ENCODE data around the gene RIMS4. TPM values are rescaled to one million over a fixed set of nuclear protein-coding genes. Genes with fewer than 3 reads are reported as not detected.

RIMS4 gene
- total and polyA plus RNA-seq, 2 of the 13 experiments (the other 11 are each of a cell fraction or from before 2014, with no cell fraction given), result 0.01 to 0.07 TPM

- TF ChIP-seq, protein P1, sequence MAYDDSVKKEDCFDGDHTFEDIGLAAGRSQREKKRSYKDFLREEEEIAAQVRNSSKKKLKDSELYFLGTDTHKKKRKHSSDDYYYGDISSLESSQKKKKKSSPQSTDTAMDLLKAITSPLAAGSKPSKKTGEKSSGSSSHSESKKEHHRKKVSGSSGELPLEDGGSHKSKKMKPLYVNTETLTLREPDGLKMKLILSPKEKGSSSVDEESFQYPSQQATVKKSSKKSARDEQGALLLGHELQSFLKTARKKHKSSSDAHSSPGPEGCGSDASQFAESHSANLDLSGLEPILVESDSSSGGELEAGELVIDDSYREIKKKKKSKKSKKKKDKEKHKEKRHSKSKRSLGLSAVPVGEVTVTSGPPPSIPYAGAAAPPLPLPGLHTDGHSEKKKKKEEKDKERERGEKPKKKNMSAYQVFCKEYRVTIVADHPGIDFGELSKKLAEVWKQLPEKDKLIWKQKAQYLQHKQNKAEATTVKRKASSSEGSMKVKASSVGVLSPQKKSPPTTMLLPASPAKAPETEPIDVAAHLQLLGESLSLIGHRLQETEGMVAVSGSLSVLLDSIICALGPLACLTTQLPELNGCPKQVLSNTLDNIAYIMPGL (CRISPR knock-in tag; IDR thresholded peaks at IDR 0.05; ENCODE audit: borderline replicate concordance in 1 of 2, low read depth in 1 of 2), result peak in 1 of 2 experiments; percentile 35; a peak in 1 of 4 replicates
- TF ChIP-seq ZNF546 (CRISPR knock-in tag; conservative IDR thresholded peaks at IDR 0.05), result no peak
- peak; percentile 83 for TF ChIP-seq CREM (IDR thresholded peaks at IDR 0.05)
- no peak for TF ChIP-seq CREM (CRISPR knock-in tag; IDR thresholded peaks at IDR 0.05)
- TF ChIP-seq TOE1 (CRISPR knock-in tag; IDR thresholded peaks at IDR 0.05), result no peak
- no peak for TF ChIP-seq ZNF446 (CRISPR knock-in tag; IDR thresholded peaks at IDR 0.05)
- TF ChIP-seq TFE3 (CRISPR knock-in tag; IDR thresholded peaks at IDR 0.05), result no peak; the same call in 1 of the 2 replicates
- TF ChIP-seq, protein P2, sequence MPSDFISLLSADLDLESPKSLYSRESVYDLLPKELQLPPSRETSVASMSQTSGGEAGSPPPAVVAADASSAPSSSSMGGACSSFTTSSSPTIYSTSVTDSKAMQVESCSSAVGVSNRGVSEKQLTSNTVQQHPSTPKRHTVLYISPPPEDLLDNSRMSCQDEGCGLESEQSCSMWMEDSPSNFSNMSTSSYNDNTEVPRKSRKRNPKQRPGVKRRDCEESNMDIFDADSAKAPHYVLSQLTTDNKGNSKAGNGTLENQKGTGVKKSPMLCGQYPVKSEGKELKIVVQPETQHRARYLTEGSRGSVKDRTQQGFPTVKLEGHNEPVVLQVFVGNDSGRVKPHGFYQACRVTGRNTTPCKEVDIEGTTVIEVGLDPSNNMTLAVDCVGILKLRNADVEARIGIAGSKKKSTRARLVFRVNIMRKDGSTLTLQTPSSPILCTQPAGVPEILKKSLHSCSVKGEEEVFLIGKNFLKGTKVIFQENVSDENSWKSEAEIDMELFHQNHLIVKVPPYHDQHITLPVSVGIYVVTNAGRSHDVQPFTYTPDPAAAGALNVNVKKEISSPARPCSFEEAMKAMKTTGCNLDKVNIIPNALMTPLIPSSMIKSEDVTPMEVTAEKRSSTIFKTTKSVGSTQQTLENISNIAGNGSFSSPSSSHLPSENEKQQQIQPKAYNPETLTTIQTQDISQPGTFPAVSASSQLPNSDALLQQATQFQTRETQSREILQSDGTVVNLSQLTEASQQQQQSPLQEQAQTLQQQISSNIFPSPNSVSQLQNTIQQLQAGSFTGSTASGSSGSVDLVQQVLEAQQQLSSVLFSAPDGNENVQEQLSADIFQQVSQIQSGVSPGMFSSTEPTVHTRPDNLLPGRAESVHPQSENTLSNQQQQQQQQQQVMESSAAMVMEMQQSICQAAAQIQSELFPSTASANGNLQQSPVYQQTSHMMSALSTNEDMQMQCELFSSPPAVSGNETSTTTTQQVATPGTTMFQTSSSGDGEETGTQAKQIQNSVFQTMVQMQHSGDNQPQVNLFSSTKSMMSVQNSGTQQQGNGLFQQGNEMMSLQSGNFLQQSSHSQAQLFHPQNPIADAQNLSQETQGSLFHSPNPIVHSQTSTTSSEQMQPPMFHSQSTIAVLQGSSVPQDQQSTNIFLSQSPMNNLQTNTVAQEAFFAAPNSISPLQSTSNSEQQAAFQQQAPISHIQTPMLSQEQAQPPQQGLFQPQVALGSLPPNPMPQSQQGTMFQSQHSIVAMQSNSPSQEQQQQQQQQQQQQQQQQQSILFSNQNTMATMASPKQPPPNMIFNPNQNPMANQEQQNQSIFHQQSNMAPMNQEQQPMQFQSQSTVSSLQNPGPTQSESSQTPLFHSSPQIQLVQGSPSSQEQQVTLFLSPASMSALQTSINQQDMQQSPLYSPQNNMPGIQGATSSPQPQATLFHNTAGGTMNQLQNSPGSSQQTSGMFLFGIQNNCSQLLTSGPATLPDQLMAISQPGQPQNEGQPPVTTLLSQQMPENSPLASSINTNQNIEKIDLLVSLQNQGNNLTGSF (CRISPR knock-in tag; IDR thresholded peaks at IDR 0.05), result no peak
- TF ChIP-seq JUND (CRISPR knock-in tag; IDR thresholded peaks at IDR 0.05), result no peak
- TF ChIP-seq ZNF576 (CRISPR knock-in tag; IDR thresholded peaks at IDR 0.05), result no peak
- TF ChIP-seq, protein P3, sequence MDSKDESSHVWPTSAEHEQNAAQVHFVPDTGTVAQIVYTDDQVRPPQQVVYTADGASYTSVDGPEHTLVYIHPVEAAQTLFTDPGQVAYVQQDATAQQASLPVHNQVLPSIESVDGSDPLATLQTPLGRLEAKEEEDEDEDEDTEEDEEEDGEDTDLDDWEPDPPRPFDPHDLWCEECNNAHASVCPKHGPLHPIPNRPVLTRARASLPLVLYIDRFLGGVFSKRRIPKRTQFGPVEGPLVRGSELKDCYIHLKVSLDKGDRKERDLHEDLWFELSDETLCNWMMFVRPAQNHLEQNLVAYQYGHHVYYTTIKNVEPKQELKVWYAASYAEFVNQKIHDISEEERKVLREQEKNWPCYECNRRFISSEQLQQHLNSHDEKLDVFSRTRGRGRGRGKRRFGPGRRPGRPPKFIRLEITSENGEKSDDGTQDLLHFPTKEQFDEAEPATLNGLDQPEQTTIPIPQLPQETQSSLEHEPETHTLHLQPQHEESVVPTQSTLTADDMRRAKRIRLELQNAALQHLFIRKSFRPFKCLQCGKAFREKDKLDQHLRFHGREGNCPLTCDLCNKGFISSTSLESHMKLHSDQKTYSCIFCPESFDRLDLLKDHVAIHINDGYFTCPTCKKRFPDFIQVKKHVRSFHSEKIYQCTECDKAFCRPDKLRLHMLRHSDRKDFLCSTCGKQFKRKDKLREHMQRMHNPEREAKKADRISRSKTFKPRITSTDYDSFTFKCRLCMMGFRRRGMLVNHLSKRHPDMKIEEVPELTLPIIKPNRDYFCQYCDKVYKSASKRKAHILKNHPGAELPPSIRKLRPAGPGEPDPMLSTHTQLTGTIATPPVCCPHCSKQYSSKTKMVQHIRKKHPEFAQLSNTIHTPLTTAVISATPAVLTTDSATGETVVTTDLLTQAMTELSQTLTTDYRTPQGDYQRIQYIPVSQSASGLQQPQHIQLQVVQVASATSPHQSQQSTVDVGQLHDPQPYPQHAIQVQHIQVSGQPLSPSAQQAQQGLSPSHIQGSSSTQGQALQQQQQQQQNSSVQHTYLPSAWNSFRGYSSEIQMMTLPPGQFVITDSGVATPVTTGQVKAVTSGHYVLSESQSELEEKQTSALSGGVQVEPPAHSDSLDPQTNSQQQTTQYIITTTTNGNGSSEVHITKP (CRISPR knock-in tag; IDR thresholded peaks at IDR 0.05; ENCODE audit: low read depth), result no peak
- TF ChIP-seq, protein P4, sequence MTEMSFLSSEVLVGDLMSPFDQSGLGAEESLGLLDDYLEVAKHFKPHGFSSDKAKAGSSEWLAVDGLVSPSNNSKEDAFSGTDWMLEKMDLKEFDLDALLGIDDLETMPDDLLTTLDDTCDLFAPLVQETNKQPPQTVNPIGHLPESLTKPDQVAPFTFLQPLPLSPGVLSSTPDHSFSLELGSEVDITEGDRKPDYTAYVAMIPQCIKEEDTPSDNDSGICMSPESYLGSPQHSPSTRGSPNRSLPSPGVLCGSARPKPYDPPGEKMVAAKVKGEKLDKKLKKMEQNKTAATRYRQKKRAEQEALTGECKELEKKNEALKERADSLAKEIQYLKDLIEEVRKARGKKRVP (CRISPR knock-in tag; IDR thresholded peaks at IDR 0.05), result no peak
- TF ChIP-seq, protein P5, sequence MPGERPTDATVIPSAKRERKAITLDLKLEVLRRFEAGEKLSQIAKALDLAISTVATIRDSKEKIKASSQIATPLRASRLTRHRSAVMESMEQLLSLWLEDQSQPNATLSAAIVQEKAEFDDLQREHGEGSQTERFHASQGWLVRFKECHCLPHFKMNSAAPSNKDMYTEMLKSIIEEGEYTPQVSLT (CRISPR knock-in tag; IDR thresholded peaks at IDR 0.05; ENCODE audit: borderline replicate concordance, low read depth), result no peak
Measured at GRCh38 chr20:44736170-44737021, 74.0 kb downstream of the RIMS4 start (continued).
